PC-3 (cell line): Measurements from ENCODE around the gene HCAR3.

Experiments
- CTCF ChIP-seq: fragments of 300-600 bp; sonication (generic); conservative IDR thresholded peaks from 2 replicates; pipeline ENCODE4 v1.5.1; 2017; ENCODE audit warnings: antibody characterized with exemption, low read depth, mild to moderate bottlenecking, low read length
- EZH2 ChIP-seq: fragments of 300-600 bp; sonication (generic); IDR thresholded peaks from one replicate; pipeline ENCODE4 v1.6.1; 2017; ENCODE audit warnings: antibody characterized with exemption, mild to moderate bottlenecking, low read length; ENCODE audit not compliant: unreplicated experiment
- EZH2phosphoT487 ChIP-seq: fragments of 300-600 bp; sonication (generic); IDR thresholded peaks from 2 replicates; pipeline ENCODE4 v1.6.1; 2018; ENCODE audit warnings: mild to moderate bottlenecking, antibody characterized with exemption, low read length, borderline replicate concordance

DNA sequence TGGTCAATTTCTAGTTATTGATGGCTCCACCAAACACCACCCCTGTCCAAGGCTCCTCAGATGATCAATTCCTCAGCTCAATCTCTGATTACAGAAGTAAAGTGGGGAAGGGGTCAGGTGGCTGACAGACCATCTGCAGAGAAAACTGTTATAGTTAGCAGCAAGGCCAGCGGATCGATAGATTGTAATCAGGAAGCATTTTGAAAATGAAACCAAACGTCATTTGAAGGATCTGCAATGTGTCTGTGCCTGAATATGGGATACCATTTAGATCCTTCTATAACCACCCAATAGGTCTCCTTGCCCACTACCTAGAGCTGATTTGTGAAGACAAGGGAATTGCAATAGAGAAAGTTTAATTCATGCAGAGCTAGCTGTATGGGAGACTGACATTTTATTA is 25.0 kb downstream of the HCAR3 start:
- TF ChIP-seq CTCF (no peak), EZH2 (no peak), EZH2phosphoT487 (no peak)
